Activated CD4-positive, CD25-positive, alpha-beta regulatory T cell treated with anti-CD3 and anti-CD28 coated beads, Interleukin-2, amount 50 U/mL, for 72 hours (primary cell): ENCODE measurements around the gene HTR3C.

Source experiments
- DNase-seq: peaks from one replicate; pipeline ENCODE4 v3.0.0; 2021

The HTR3C gene

GRCh38 chr3:184097556-184097955 is 44.7 kb downstream of the HTR3C start:
- DNase-seq, result no peak

- no peak for DNase-seq
These were observed 47.2 kb downstream of the HTR3C start for GRCh38 chr3:184099806-184100686.
